GM12878 (cell line): ENCODE results near the gene NONO. TPM values are rescaled to one million over a fixed set of nuclear protein-coding genes. Genes with fewer than 3 reads are reported as not detected.

Experiments
- ATAC-seq: fragments of 200-7000 bp; cut with Tn5 transposase; 3 replicates; pipeline ENCODE4 v1.9.1; 2020; ENCODE audit warnings: mild to moderate bottlenecking, moderate library complexity
- BruUV-seq: library from RNA; stranded (reverse); fragments of 400-500 nt; replicated peaks from 2 replicates; lab custom pipeline; 2021; lab: Mats Ljungman, UMichigan
- CTCF ChIA-PET: fragments of 300-600 bp; sonication (Branson Sonifier 250); formaldehyde crosslinking; extraction: SDS; loops from one replicate; lab custom pipeline; 2021; ENCODE audit warnings: inconsistent platforms; lab: Yijun Ruan, JAX
- POLR2A ChIA-PET: fragments of 350-600 bp; formaldehyde crosslinking; extraction: SDS; loops from one replicate; lab custom pipeline; 2021; ENCODE audit warnings: inconsistent platforms; lab: Charles Lee
- RAD21 ChIA-PET: fragments of 300-600 bp; sonication (Branson Sonifier 250); formaldehyde crosslinking; loops from one replicate; lab custom pipeline; 2023; ENCODE audit warnings: antibody characterized with exemption; ENCODE audit not compliant: unreplicated experiment; lab: Charles Lee
- SMC1A ChIA-PET: fragments of 300-600 bp; sonication (Branson Sonifier 250); formaldehyde crosslinking; loops from one replicate; lab custom pipeline; 2023; ENCODE audit not compliant: unreplicated experiment, uncharacterized antibody; lab: Charles Lee
- DNase-seq: peaks from one replicate; pipeline ENCODE4 v3.0.0-alpha.2; 2011; ENCODE audit warnings: low read depth, low spot score
- FAIRE-seq: peaks from 3 replicates; lab custom pipeline; 2011; peaks lifted over from hg19 to GRCh38; lab: Jason Lieb, UNC
- H2AFZ ChIP-seq: 2 replicates; pipeline ENCODE4 v1.6.0; 2011; ENCODE audit warnings: low read depth, low read length, control low read depth; ENCODE audit not compliant: control insufficient read depth
- H3K27ac ChIP-seq: 2 replicates; pipeline ENCODE4 v1.5.1; 2011; ENCODE audit warnings: control low read depth; ENCODE audit not compliant: control insufficient read depth, insufficient read depth
- H3K27me3 ChIP-seq, 2 experiments: replicated peaks in 1 of 2; 2 replicates each; pipeline versions ENCODE4 v1.6.0 to v1.6.1; 2011; ENCODE audit warnings: low read length in 1 of 2; ENCODE audit not compliant: control insufficient read depth in 2 of 2, insufficient read depth in 2 of 2
- H3K36me3 ChIP-seq, 2 experiments: 2 replicates each; pipeline ENCODE4 v1.5.1; 2011; ENCODE audit warnings: low read length in 1 of 2; ENCODE audit not compliant: control insufficient read depth in 2 of 2, insufficient read depth in 2 of 2
- H3K4me1 ChIP-seq: 2 replicates; pipeline ENCODE4 v1.6.1; 2011; ENCODE audit warnings: mild to moderate bottlenecking, low read length, moderate library complexity, mixed read lengths; ENCODE audit not compliant: control insufficient read depth, insufficient read depth
- H3K4me2 ChIP-seq: 2 replicates; pipeline ENCODE4 v1.6.0; 2011; ENCODE audit warnings: control low read depth; ENCODE audit not compliant: control insufficient read depth, insufficient read depth
- H3K4me3 ChIP-seq: fragments of 200-600 bp; sonication (generic); 2 replicates; pipeline ENCODE4 v1.5.1; 2016
- H3K79me2 ChIP-seq: 2 replicates; pipeline ENCODE4 v1.6.0; 2011; ENCODE audit warnings: low read length; ENCODE audit not compliant: control insufficient read depth, insufficient read depth
- H3K9ac ChIP-seq: 2 replicates; pipeline ENCODE4 v1.8.0; 2011; ENCODE audit warnings: low read length, control low read depth, mixed read lengths; ENCODE audit not compliant: control insufficient read depth, insufficient read depth
- H3K9me3 ChIP-seq: replicated peaks from 3 replicates; pipeline ENCODE4 v1.5.1; 2011; ENCODE audit warnings: mild to moderate bottlenecking, low read length; ENCODE audit not compliant: control insufficient read depth, insufficient read depth
- H4K20me1 ChIP-seq: 2 replicates; pipeline ENCODE4 v1.6.0; 2011; ENCODE audit not compliant: control insufficient read depth, insufficient read depth
- HCFC1 ChIP-seq: fragments of 150-350 bp; IDR thresholded peaks from 2 replicates; pipeline ENCODE4 v1.6.1; 2014; ENCODE audit warnings: low read length
- NFXL1 ChIP-seq: fragments of 450-650 bp; IDR thresholded peaks from 2 replicates; pipeline ENCODE4 v1.6.1; 2017; ENCODE audit warnings: antibody characterized with exemption, mild to moderate bottlenecking, borderline replicate concordance
- NR2C1 ChIP-seq: fragments of 450-650 bp; IDR thresholded peaks from 2 replicates; pipeline ENCODE4 v1.6.1; 2017; ENCODE audit warnings: antibody characterized with exemption, mild to moderate bottlenecking, moderate library complexity
- NR2C2 ChIP-seq: IDR thresholded peaks from 2 replicates; pipeline ENCODE4 v1.6.1; 2011; ENCODE audit warnings: borderline replicate concordance, low read depth; ENCODE audit not compliant: control insufficient read depth, insufficient read length
- POLR2A ChIP-seq: IDR thresholded peaks from 2 replicates; pipeline ENCODE4 v1.6.1; 2011; ENCODE audit warnings: low read depth, mild to moderate bottlenecking, low read length
- SIX5 ChIP-seq: IDR thresholded peaks from 2 replicates; pipeline ENCODE4 v1.6.1; 2011; ENCODE audit warnings: mild to moderate bottlenecking, low read depth, low read length, moderate library complexity; ENCODE audit not compliant: severe bottlenecking
- SREBF2 ChIP-seq: IDR thresholded peaks from 2 replicates; pipeline ENCODE4 v1.6.1; 2012; ENCODE audit warnings: mild to moderate bottlenecking, low read length
- ZNF217 ChIP-seq: fragments of 450-650 bp; IDR thresholded peaks from 2 replicates; pipeline ENCODE4 v1.6.1; 2017; ENCODE audit warnings: antibody characterized with exemption, mild to moderate bottlenecking
- ZNF24 ChIP-seq: fragments of 450-650 bp; IDR thresholded peaks from 2 replicates; pipeline ENCODE4 v1.6.1; 2017; ENCODE audit warnings: antibody characterized with exemption, mild to moderate bottlenecking
- WGBS: methylation state at CpG from one replicate; pipeline ENCODE4 v1.1.6; 2016; ENCODE audit warnings: low lambda C conversion rate; ENCODE audit not compliant: insufficient replicate concordance, insufficient coverage; ENCODE audit errors: missing lambda C conversion rate; 5-methylcytosine and 5-hydroxymethylcytosine counted together
- in situ Hi-C: fragments of 300-500 bp; cut with MboI; formaldehyde crosslinking; loops from 9 replicates; pipeline ENCODE4 v1.14.3; 2018; ENCODE audit warnings: mixed read lengths
- intact Hi-C: fragments of 100-400 bp; cut with micrococcal nuclease; formaldehyde crosslinking; loops from one replicate; pipeline ENCODE4 v1.14.2; 2022; ENCODE audit not compliant: unreplicated experiment
- polyA plus RNA-seq, 11 experiments: library from polyadenylated mRNA; depleted of rRNA in 4 of 11; unstranded in 6 of 11; stranded (reverse) in 5 of 11; fragments of >200 nt; fragmentation: Nextera tagmentation in 4 of 11; fragmentation: Illumina TruSeq in 1 of 11; extraction: Ambion mirVana in 4 of 11; extraction: Trizol in 1 of 11; gene quantifications; 1 replicate in 1 of 11; 2 replicates in 10 of 11; pipeline versions ENCODE4 v1.2.1 to v1.2.3, GENCODE V29; 2011 to 2016; ENCODE audit warnings: inconsistent platforms in 2 of 11, missing spikeins in 2 of 11, low read depth in 1 of 11
- total RNA-seq, 4 experiments: library from RNA; depleted of rRNA in 3 of 4; stranded (reverse); fragments of >200 nt in 3 of 4; fragmentation: Illumina TruSeq in 1 of 4; extraction: Trizol in 1 of 4; gene quantifications; 2 replicates each; pipeline versions ENCODE4 v1.2.1 to v1.2.3, GENCODE V29; 2013 to 2021
- TF ChIP-seq, protein P1 (sequence below): IDR thresholded peaks from 2 replicates; pipeline ENCODE4 v1.6.1; 2012; ENCODE audit warnings: low read depth, low read length, improper control_type of control experiment
- TF ChIP-seq, protein P2 (sequence below): fragments of 450-650 bp; IDR thresholded peaks from 2 replicates; pipeline ENCODE4 v1.6.1; 2017; ENCODE audit warnings: borderline replicate concordance
- TF ChIP-seq, protein P3 (sequence below): IDR thresholded peaks from 2 replicates; pipeline ENCODE4 v1.6.1; 2011; ENCODE audit warnings: low read depth, mild to moderate bottlenecking, low read length, moderate library complexity, borderline replicate concordance; ENCODE audit errors: extremely low read depth
- TF ChIP-seq, protein P4 (sequence below), 3 experiments: IDR thresholded peaks in 2 of 3; conservative IDR thresholded peaks in 1 of 3; 2 replicates each; pipeline ENCODE4 v1.5.1; 2011; ENCODE audit warnings: low read depth in 3 of 3, low read length in 3 of 3, mild to moderate bottlenecking in 3 of 3, control low read depth in 2 of 3, moderate library complexity in 2 of 3, inconsistent platforms in 1 of 3, mixed read lengths in 1 of 3; ENCODE audit not compliant: control insufficient read depth in 2 of 3, insufficient read depth in 1 of 3; ENCODE audit errors: extremely low read depth in 1 of 3

NONO gene
- total and polyA plus RNA-seq, 10 of the 15 experiments (the other 5 are each of a cell fraction or from before 2014, with no cell fraction given), result 206 to 505 (median 373) TPM

DNA sequence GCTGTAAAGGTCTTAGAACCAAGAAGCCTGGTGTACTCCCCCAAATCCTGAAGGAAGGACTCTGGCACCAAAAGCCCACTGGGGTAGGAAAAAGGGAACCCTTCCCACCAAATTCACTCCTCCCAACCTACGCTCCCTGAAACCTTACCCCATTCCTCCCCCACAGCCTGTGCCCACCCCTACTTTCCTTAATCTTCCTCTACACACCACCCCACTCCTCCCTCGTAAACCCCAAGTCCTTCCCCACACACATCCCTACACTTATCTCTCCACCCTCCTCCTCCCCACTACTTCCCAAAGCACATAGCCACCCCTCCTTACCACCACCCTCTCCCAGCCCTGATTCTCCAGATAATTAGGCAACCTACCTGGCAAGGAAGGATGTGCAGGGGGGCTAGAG is 31.2 kb upstream of the NONO start:
- WGBS, result 60% methylated on average over 1 of the region's 2 CpGs
- H3K4me2 ChIP-seq, result peak overlapping the region; percentile 74
- peak overlapping the region; percentile 89; the same call in 1 of the 2 replicates for H3K4me3 ChIP-seq
- H3K4me1 ChIP-seq, result peaks cover 6% of the 10 kb centered on the region; the same call in 1 of the 2 replicates
- intact Hi-C loops (loop anchor here (5.0 kb wide), 1 partner anchor 70 kb away; no protein-coding TSS in a partner anchor), in situ Hi-C loops (no loop called here)
- RAD21 ChIA-PET, result interaction anchor here (0.6 to 0.8 kb wide), 2 partner anchors 54 to 55 kb away, joined by 3 read pairs; no protein-coding TSS in a partner anchor
- TF ChIP-seq POLR2A, result no peak
- TF ChIP-seq SIX5, result no peak
- TF ChIP-seq, protein P1, sequence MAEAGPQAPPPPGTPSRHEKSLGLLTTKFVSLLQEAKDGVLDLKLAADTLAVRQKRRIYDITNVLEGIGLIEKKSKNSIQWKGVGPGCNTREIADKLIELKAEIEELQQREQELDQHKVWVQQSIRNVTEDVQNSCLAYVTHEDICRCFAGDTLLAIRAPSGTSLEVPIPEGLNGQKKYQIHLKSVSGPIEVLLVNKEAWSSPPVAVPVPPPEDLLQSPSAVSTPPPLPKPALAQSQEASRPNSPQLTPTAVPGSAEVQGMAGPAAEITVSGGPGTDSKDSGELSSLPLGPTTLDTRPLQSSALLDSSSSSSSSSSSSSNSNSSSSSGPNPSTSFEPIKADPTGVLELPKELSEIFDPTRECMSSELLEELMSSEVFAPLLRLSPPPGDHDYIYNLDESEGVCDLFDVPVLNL, result no peak
- TF ChIP-seq NR2C1, result no peak
- TF ChIP-seq, protein P2, sequence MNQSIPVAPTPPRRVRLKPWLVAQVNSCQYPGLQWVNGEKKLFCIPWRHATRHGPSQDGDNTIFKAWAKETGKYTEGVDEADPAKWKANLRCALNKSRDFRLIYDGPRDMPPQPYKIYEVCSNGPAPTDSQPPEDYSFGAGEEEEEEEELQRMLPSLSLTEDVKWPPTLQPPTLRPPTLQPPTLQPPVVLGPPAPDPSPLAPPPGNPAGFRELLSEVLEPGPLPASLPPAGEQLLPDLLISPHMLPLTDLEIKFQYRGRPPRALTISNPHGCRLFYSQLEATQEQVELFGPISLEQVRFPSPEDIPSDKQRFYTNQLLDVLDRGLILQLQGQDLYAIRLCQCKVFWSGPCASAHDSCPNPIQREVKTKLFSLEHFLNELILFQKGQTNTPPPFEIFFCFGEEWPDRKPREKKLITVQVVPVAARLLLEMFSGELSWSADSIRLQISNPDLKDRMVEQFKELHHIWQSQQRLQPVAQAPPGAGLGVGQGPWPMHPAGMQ, result no peak
- TF ChIP-seq, protein P3, sequence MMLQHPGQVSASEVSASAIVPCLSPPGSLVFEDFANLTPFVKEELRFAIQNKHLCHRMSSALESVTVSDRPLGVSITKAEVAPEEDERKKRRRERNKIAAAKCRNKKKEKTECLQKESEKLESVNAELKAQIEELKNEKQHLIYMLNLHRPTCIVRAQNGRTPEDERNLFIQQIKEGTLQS, result no peak
- no peak for TF ChIP-seq ZNF217
- TF ChIP-seq HCFC1, result no peak
- TF ChIP-seq NFXL1, result no peak
- TF ChIP-seq NR2C2, result no peak
- no peak for TF ChIP-seq ZNF24
- TF ChIP-seq, protein P4, sequence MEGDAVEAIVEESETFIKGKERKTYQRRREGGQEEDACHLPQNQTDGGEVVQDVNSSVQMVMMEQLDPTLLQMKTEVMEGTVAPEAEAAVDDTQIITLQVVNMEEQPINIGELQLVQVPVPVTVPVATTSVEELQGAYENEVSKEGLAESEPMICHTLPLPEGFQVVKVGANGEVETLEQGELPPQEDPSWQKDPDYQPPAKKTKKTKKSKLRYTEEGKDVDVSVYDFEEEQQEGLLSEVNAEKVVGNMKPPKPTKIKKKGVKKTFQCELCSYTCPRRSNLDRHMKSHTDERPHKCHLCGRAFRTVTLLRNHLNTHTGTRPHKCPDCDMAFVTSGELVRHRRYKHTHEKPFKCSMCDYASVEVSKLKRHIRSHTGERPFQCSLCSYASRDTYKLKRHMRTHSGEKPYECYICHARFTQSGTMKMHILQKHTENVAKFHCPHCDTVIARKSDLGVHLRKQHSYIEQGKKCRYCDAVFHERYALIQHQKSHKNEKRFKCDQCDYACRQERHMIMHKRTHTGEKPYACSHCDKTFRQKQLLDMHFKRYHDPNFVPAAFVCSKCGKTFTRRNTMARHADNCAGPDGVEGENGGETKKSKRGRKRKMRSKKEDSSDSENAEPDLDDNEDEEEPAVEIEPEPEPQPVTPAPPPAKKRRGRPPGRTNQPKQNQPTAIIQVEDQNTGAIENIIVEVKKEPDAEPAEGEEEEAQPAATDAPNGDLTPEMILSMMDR (IDR thresholded peaks at IDR 0.05 in 2 of 3, conservative IDR thresholded peaks at IDR 0.05 in 1 of 3; ENCODE audit: control insufficient read depth in 2 of 3, extremely low read depth in 1 of 3, insufficient read depth in 1 of 3, low read depth in 3 of 3, low read length in 3 of 3), result no peak
- TF ChIP-seq SREBF2, result no peak
- peaks cover 13% of the 10 kb centered on the region for H3K79me2 ChIP-seq
- ATAC-seq (no peak), DNase-seq (no peak), FAIRE-seq (no peak)
- H4K20me1 ChIP-seq, result no peaks in the 10 kb centered on the region
- no peaks in the 10 kb centered on the region for H3K27me3 ChIP-seq
- SMC1A ChIA-PET, result interaction anchor here (0.7 to 1.1 kb wide), 4 partner anchors 31 to 125 kb away, joined by 3 read pairs; partner anchors contain the start of genes NONO and TAF1
- peaks cover 2 to 5% of the 10 kb centered on the region in 2 experiments; a peak in 2 of 4 replicates for H3K36me3 ChIP-seq
- CTCF ChIA-PET, result interaction anchor here (1.3 kb wide), 1 partner anchor 54 kb away, joined by 6 read pairs; no protein-coding TSS in a partner anchor
- POLR2A ChIA-PET, result interaction anchor here (0.5 kb wide), 1 partner anchor 66 kb away, joined by 4 read pairs; no protein-coding TSS in a partner anchor
- no TSS peak for BruUV-seq
- H3K9me3 ChIP-seq, result no peaks in the 10 kb centered on the region
- H3K27ac ChIP-seq, result peak overlapping the region; percentile 31; the same call in 1 of the 2 replicates
- H3K9ac ChIP-seq, result peak overlapping the region; percentile 48
- no peak overlapping the region for H2AFZ ChIP-seq
